Mesendoderm (in vitro differentiated cells): ENCODE data around the gene TEX35.

ENCODE experiments used
- DNase-seq: peaks from one replicate; pipeline ENCODE4 v3.0.0; 2013
- H2AK5ac ChIP-seq: 2 replicates; pipeline ENCODE4 v1.6.1; 2013; ENCODE audit warnings: low read length, inconsistent platforms
- H2BK120ac ChIP-seq: 2 replicates; pipeline ENCODE4 v1.6.1; 2013; ENCODE audit warnings: low read depth, mild to moderate bottlenecking, low read length, moderate library complexity, mixed read lengths
- H2BK15ac ChIP-seq: replicated peaks from 2 replicates; pipeline ENCODE4 v1.6.1; 2013; ENCODE audit warnings: low read depth, mild to moderate bottlenecking, moderate library complexity
- H2BK5ac ChIP-seq: 2 replicates; pipeline ENCODE4 v1.6.1; 2013; ENCODE audit warnings: low read length, inconsistent platforms
- H3K18ac ChIP-seq: 2 replicates; pipeline ENCODE4 v1.6.1; 2013; ENCODE audit warnings: mild to moderate bottlenecking, low read length, mixed read lengths
- H3K23ac ChIP-seq: one replicate; pipeline ENCODE4 v1.6.1; 2013; ENCODE audit warnings: low read length
- H3K27ac ChIP-seq: 2 replicates; pipeline ENCODE4 v1.5.1; 2013; ENCODE audit warnings: low read depth, mild to moderate bottlenecking, inconsistent platforms, low read length, moderate library complexity
- H3K27me3 ChIP-seq: 2 replicates; pipeline ENCODE4 v1.6.1; 2013; ENCODE audit warnings: low read length, control low read depth, mild to moderate bottlenecking, inconsistent platforms; ENCODE audit not compliant: insufficient read depth, poor library complexity
- H3K36me3 ChIP-seq: 2 replicates; pipeline ENCODE4 v1.6.1; 2013; ENCODE audit warnings: low read length, inconsistent platforms; ENCODE audit not compliant: control insufficient read depth, insufficient read depth
- H3K4ac ChIP-seq: one replicate; pipeline ENCODE4 v1.6.1; 2013; ENCODE audit warnings: low read depth, mild to moderate bottlenecking, low read length, moderate library complexity
- H3K4me1 ChIP-seq: 2 replicates; pipeline ENCODE4 v1.6.1; 2013; ENCODE audit warnings: low read depth, low read length, inconsistent platforms; ENCODE audit not compliant: control insufficient read depth
- H3K4me2 ChIP-seq: 2 replicates; pipeline ENCODE4 v1.6.1; 2013; ENCODE audit warnings: low read length
- H3K4me3 ChIP-seq: 2 replicates; pipeline ENCODE4 v1.5.1; 2013; ENCODE audit warnings: mild to moderate bottlenecking, low read length
- H3K56ac ChIP-seq: one replicate; pipeline ENCODE4 v1.6.1; 2013; ENCODE audit warnings: low read length
- H3K79me1 ChIP-seq: 2 replicates; pipeline ENCODE4 v1.6.1; 2013; ENCODE audit warnings: low read length, inconsistent platforms
- H3K79me2 ChIP-seq: 2 replicates; pipeline ENCODE4 v1.6.1; 2013; ENCODE audit warnings: mild to moderate bottlenecking, low read length; ENCODE audit not compliant: control insufficient read depth, insufficient read depth
- H3K9ac ChIP-seq: 2 replicates; pipeline ENCODE4 v1.6.1; 2013; ENCODE audit warnings: low read length, inconsistent platforms
- H4K5ac ChIP-seq: one replicate; pipeline ENCODE4 v1.6.1; 2013; ENCODE audit warnings: low read length
- H4K8ac ChIP-seq: one replicate; pipeline ENCODE4 v1.6.1; 2013; ENCODE audit warnings: low read depth, mild to moderate bottlenecking, control low read depth, low read length, moderate library complexity
- WGBS: extraction: QIAGEN DNeasy Blood & Tissue Kit; methylation state at CpG from one replicate; pipeline ENCODE4 v1.1.7; 2013; ENCODE audit warnings: low lambda C conversion rate, missing lambda C conversion rate; ENCODE audit not compliant: insufficient coverage; ENCODE audit errors: extremely low coverage; 5-methylcytosine and 5-hydroxymethylcytosine counted together

TEX35 gene

DNA sequence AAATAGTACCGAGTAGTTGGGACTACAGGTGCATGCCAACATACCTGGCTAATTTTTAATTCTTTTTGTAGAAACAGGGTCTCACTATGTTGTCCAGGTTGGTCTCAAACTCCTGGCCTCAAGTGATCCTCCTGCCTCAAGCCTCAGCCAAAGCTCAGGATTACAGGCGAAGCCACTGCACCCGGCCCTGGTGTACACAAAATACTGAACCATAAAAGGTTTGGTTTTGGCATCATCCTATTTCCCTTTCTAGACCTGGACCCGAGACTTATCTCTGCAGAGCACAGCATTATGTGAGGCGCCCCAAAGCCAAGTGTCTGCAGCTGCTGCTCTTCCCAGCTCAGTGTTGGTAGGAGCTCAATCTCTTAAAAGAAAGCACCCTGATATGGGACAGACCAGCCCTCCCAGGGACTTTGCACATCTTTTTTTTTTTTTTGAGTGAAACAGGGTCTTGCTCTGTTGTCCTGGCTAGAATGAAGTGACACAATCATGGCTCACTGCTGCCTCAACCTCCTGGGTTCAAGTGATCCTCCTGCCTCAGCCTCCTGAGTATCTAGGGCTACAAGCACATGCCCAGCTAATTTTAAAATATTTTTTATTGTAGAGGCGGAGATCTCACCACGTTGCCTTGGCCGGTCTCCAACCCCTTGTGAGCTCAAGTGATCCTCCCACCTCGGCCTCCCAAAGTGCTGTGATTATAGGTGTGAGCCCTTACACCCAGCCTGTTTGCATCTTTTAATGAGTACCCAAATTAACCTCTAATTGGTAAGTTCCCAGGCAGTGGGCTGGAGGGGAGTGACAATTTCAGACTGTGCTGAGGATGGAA lies 20.4 kb downstream of the TEX35 start:
- H3K4me3 ChIP-seq = no peak overlapping the region
- no peak overlapping the region for H3K18ac ChIP-seq
- H4K5ac ChIP-seq = no peak overlapping the region
- no peaks in the 10 kb centered on the region for H3K27me3 ChIP-seq
- H3K56ac ChIP-seq = no peak overlapping the region
- no peak overlapping the region for H2BK120ac ChIP-seq
- peaks cover 2% of the 10 kb centered on the region for H3K4me1 ChIP-seq
- no peak overlapping the region for H3K4ac ChIP-seq
- no peak overlapping the region for H4K8ac ChIP-seq
- no peaks in the 10 kb centered on the region for H3K36me3 ChIP-seq
- H3K23ac ChIP-seq = no peak overlapping the region
- H2AK5ac ChIP-seq = no peak overlapping the region
- no peaks in the 10 kb centered on the region for H3K79me1 ChIP-seq
- no CpG with 5 or more reads among the region's 9 CpGs for WGBS
- H3K27ac ChIP-seq = no peak overlapping the region
- H3K4me2 ChIP-seq = no peak overlapping the region
- DNase-seq = no peak
- no peak overlapping the region for H3K9ac ChIP-seq
- no peaks in the 10 kb centered on the region for H3K79me2 ChIP-seq
- H2BK5ac ChIP-seq = no peak overlapping the region
- no peak overlapping the region for H2BK15ac ChIP-seq

DNA sequence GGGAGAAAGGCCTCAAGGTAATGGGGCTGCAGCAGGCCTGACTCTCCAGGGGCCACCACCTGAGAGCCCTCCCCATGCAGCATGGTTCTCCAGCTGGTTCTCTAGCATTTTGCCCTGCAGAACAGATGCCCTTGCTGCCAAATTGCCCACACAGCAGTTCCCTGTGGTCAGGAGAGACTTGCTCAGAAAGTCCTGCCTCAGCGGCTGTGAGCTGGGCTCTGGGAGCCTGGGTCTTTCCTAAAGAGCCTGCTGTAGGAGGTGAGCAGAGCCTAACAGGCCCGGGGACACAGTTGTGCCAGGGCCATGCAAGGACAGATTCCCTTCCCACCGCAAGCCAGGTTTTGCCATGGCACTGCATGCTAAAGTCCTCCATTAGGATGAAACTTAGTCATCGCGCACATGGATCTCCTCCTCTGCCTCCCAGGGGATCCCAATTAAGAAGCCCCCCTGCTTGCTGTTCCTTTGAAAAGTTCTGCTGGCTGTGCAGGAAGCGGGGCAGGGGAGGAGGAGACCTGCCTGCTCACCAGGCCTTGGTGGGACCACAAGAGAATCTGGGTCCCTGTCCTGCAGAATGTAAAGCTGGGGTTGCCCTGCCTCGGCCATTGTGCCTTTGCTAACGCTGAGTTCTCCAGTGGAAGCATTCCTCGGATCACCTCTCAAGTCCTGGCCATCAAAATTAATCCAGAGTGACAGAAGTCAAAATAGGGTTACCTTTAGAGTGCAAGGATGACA lies 21.4 kb downstream of the TEX35 start:
- Histone ChIP-seq H3K56ac (no peak overlapping the region), H3K18ac (no peak overlapping the region), H4K5ac (no peak overlapping the region), H3K4me3 (no peak overlapping the region), H3K4me1 (peaks cover 2% of the 10 kb centered on the region), H3K4ac (no peak overlapping the region), H2BK15ac (no peak overlapping the region), H3K23ac (no peak overlapping the region), H3K79me2 (no peaks in the 10 kb centered on the region), H3K4me2 (no peak overlapping the region), H2AK5ac (no peak overlapping the region), H3K79me1 (no peaks in the 10 kb centered on the region), H4K8ac (no peak overlapping the region), H3K27ac (no peak overlapping the region), H2BK5ac (no peak overlapping the region), H2BK120ac (no peak overlapping the region), H3K36me3 (no peaks in the 10 kb centered on the region), H3K9ac (no peak overlapping the region), H3K27me3 (no peaks in the 10 kb centered on the region)
- no CpG with 5 or more reads among the region's 9 CpGs for WGBS
- DNase-seq = no peak

DNA sequence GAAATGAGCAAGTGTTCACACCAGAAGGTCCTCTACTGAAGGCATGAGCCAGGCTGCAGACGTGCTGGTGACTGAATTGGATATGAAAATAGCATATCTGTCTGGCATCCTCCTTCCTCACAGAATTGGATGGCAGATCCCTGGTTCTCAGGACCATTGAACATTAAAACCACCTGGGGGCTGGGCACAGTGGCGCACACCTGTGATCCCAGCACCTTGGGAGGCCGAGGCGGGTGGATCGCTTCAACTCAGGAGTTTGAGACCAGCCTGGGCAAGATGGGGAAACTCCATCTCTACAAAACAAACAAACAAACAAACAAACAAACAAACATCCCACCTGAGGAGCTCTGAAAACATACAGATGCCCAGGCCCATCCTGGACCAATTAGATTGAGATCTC lies 23.4 kb downstream of the TEX35 start:
- no peaks in the 10 kb centered on the region for H3K36me3 ChIP-seq
- no peak overlapping the region for H3K27ac ChIP-seq
- H3K18ac ChIP-seq = no peak overlapping the region
- no peak overlapping the region for H2BK15ac ChIP-seq
- H3K27me3 ChIP-seq = no peaks in the 10 kb centered on the region
- no peak for DNase-seq
- H3K79me2 ChIP-seq = no peaks in the 10 kb centered on the region
- no peak overlapping the region for H2BK120ac ChIP-seq
- no peak overlapping the region for H4K5ac ChIP-seq
- no peak overlapping the region for H2AK5ac ChIP-seq
- H4K8ac ChIP-seq = no peak overlapping the region
- H3K56ac ChIP-seq = no peak overlapping the region
- H3K4ac ChIP-seq = no peak overlapping the region
- peaks cover 2% of the 10 kb centered on the region for H3K4me1 ChIP-seq
- no peak overlapping the region for H3K9ac ChIP-seq
- H3K23ac ChIP-seq = no peak overlapping the region
- H3K4me2 ChIP-seq = no peak overlapping the region
- no peaks in the 10 kb centered on the region for H3K79me1 ChIP-seq
- H2BK5ac ChIP-seq = no peak overlapping the region
- H3K4me3 ChIP-seq = no peak overlapping the region
- no CpG with 5 or more reads among the region's 5 CpGs for WGBS

DNA sequence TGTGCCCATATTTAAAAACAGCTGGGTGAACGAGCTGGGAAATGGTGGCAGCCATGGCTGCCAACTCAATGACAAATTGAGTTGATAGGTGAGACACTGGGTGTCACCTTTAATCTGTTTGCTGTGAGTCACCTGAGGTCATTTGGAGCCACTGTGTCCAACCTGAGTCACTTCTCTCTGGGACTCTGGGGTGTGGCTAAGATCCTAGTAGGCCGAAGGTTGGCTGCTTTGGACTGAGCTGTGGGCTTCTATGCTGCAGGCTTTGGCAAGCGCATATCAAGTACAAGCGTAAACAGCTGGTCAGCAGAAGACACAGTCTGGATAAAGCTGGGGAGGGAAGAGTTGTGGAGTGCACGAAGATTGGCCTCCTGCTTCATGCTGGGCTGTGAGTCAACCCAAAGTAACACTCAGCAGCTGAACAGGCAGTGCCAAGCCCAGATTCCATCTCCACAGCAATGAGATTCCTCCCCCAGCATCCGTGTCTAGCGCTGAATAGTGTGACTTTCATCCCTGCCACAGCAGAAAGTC lies 24.0 kb downstream of the TEX35 start:
- Histone ChIP-seq H3K9ac (no peak overlapping the region), H2BK5ac (no peak overlapping the region), H3K36me3 (no peaks in the 10 kb centered on the region), H3K79me2 (no peaks in the 10 kb centered on the region), H2BK120ac (no peak overlapping the region), H4K8ac (no peak overlapping the region), H3K79me1 (no peaks in the 10 kb centered on the region), H3K18ac (no peak overlapping the region), H2AK5ac (no peak overlapping the region), H3K56ac (no peak overlapping the region), H3K23ac (no peak overlapping the region), H3K4ac (no peak overlapping the region), H3K27ac (no peak overlapping the region), H2BK15ac (no peak overlapping the region), H3K4me2 (no peak overlapping the region), H3K4me1 (peaks cover 2% of the 10 kb centered on the region), H4K5ac (no peak overlapping the region), H3K4me3 (no peak overlapping the region), H3K27me3 (no peaks in the 10 kb centered on the region)
- DNase-seq = peak; percentile 65
- WGBS = no CpG with 5 or more reads among the region's 7 CpGs

DNA sequence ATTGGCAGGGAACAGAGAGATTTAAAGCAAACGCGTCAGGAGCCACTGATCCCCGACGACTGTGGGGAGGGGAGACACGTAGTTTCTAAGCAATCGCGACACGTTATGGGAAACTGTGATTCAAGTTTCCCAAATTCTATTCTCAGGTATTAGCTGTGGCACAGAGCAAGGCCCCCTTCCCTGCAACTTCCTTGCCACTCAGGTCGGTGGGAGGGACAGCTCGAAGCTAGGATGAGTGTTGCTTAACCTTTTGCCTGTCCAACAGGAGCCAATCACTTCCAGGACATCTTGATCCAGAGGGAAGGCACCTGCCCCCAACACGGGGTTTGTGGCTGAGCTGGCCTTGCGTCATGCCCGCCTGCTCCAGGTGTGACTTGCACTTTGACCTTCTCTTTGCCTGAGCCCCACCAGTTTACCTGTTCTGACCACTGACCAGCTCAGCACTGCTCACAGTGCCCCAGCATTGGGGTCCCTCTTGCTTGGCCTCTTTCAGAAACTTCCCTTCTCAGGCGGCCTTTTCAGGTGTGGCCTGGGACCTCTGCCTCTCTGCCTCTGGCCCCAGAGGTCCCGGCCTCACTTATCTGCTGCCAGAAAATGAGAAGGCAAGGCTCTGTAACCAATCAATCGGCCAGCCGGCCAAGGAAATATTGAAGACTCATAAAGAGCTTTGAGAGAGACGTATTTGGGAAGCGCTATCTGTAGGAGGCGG lies 24.6 kb downstream of the TEX35 start:
- Histone ChIP-seq H3K36me3 (no peaks in the 10 kb centered on the region), H3K79me1 (no peaks in the 10 kb centered on the region), H3K4me2 (no peak overlapping the region), H3K27me3 (no peaks in the 10 kb centered on the region), H3K79me2 (no peaks in the 10 kb centered on the region), H3K4ac (no peak overlapping the region), H3K4me1 (peaks cover 2% of the 10 kb centered on the region), H4K5ac (no peak overlapping the region), H3K23ac (no peak overlapping the region), H3K4me3 (no peak overlapping the region), H2AK5ac (no peak overlapping the region), H3K18ac (no peak overlapping the region), H2BK15ac (no peak overlapping the region), H2BK5ac (no peak overlapping the region), H2BK120ac (no peak overlapping the region), H3K56ac (no peak overlapping the region), H3K9ac (no peak overlapping the region), H3K27ac (no peak overlapping the region), H4K8ac (no peak overlapping the region)
- WGBS = no CpG with 5 or more reads among the region's 20 CpGs
- DNase-seq = no peak
